EH (cell line): Measurements from ENCODE around the gene CDK5RAP2.
A peak's percentile ranks its signal among the peaks of the same experiment; 100 is the strongest.
"Not testable (repeated sequence)": the region's sequence is repeated elsewhere in the genome, so short reads cannot be mapped to it uniquely, and the experiment has no call there.

ENCODE experiments used
- DNase-seq: peaks from one replicate; pipeline ENCODE4 v3.0.0-alpha.2; 2015; ENCODE audit warnings: low read depth

The CDK5RAP2 gene

GRCh38 chr9:120542701-120543490, 37.1 kb downstream of the CDK5RAP2 start:
- peak; percentile 27 for DNase-seq

- DNase-seq, result no peak
Observed at GRCh38 chr9:120541921-120542320, 38.0 kb downstream of the CDK5RAP2 start.

GRCh38 chr9:120539951-120540350, 40.0 kb downstream of the CDK5RAP2 start:
- DNase-seq, result no peak

- DNase-seq, result peak; percentile 80
Observed at GRCh38 chr9:120538339-120538738, 41.6 kb downstream of the CDK5RAP2 start.

- no peak for DNase-seq
Observed at GRCh38 chr9:120536949-120537640, 42.9 kb downstream of the CDK5RAP2 start.

- no peak for DNase-seq
Observed at GRCh38 chr9:120536094-120536493, 43.9 kb downstream of the CDK5RAP2 start.

GRCh38 chr9:120534266-120534665, 45.7 kb downstream of the CDK5RAP2 start:
- DNase-seq, result no peak

GRCh38 chr9:120532891-120533290, 47.1 kb downstream of the CDK5RAP2 start:
- DNase-seq, result no peak

- DNase-seq, result peak; percentile 65
Observed at GRCh38 chr9:120532475-120532874, 47.5 kb downstream of the CDK5RAP2 start.

- peak; percentile 44 for DNase-seq
Observed at GRCh38 chr9:120531683-120532300, 48.2 kb downstream of the CDK5RAP2 start.

GRCh38 chr9:120530220-120530832, 49.6 kb downstream of the CDK5RAP2 start:
- DNase-seq, result not testable (repeated sequence)

GRCh38 chr9:120528829-120529228, 51.1 kb downstream of the CDK5RAP2 start:
- no peak for DNase-seq

GRCh38 chr9:120528327-120528726, 51.6 kb downstream of the CDK5RAP2 start:
- DNase-seq, result no peak

- DNase-seq, result no peak
Observed at GRCh38 chr9:120526534-120526933, 53.4 kb downstream of the CDK5RAP2 start.

- DNase-seq, result no peak
Observed at GRCh38 chr9:120524863-120525262, 55.1 kb downstream of the CDK5RAP2 start.

GRCh38 chr9:120524038-120524437, 55.9 kb downstream of the CDK5RAP2 start:
- no peak for DNase-seq

GRCh38 chr9:120522558-120522957, 57.4 kb downstream of the CDK5RAP2 start:
- no peak for DNase-seq

GRCh38 chr9:120522032-120522431, 57.9 kb downstream of the CDK5RAP2 start:
- no peak for DNase-seq

- no peak for DNase-seq
Observed at GRCh38 chr9:120521101-120521500, 58.9 kb downstream of the CDK5RAP2 start.

GRCh38 chr9:120515996-120516395, 64.0 kb downstream of the CDK5RAP2 start:
- not testable (repeated sequence) for DNase-seq

- not testable (repeated sequence) for DNase-seq
Observed at GRCh38 chr9:120515481-120515880, 64.5 kb downstream of the CDK5RAP2 start.

GRCh38 chr9:120514405-120514804, 65.6 kb downstream of the CDK5RAP2 start:
- no peak for DNase-seq
